Activated T-cell treated with anti-CD3 and anti-CD28 coated beads for 48 hours (primary cell): ENCODE measurements around the gene KRT78.

ENCODE experiments used
- DNase-seq: peaks from one replicate; pipeline ENCODE4 v3.0.0-alpha.2; 2020; ENCODE audit warnings: low read depth

The KRT78 gene

DNA sequence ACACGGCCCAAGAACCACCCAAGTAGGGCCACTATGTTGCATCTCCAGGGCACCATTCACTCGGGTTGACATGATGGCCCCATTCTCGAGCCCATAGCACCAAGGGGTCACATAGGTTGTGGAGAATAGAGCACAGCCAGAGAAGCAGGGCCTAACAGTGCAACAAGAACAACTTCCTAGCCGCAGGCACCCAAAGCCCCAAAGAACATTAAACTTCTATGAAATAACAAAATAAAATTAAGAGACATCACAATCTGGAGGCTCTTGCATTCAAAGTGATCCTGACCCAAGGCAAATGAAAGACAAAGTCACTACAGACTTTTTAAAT, 36.8 kb downstream of the KRT78 start:
- DNase-seq: no peak

DNA sequence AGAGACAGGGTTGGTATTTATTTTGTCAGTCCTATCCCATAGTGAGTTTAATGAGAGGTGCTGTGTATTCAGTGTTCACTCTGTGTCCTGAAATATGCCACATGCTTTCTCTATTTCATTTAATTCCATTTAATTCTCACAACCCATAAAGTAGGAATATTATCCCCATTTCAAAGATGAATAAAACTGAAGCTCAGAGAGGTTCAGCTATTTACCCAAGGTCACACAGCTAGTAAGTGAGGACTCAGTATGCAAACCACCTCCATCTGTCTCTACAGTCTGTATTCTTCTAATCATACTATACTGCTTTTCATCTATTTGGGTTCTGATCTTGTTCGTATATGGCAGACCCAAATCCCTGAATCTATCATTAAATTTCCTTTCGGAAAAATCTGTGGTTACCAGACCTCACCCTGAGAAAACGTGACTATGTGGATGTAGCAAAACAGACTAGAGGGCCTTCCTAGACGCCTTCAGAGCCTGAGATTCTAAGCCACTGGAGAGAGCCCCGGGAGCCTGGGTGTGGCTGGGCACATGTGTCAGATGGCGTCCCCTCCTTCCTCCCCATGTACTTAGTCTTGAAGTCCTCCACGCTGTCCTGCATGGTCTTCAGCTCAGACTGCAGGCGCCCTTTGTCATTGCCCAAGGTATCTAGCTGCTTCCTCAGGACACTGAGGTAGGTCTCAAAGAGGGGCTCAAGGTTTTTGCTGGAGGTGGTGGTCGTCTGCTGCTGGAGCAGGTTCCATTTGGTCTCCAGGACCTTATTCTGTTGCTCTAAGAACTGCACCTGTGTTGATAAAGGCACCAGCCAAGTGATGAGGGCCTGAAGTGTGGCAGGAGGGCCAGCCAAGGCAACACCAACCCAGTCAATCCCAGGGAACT, 37.4 kb downstream of the KRT78 start:
- DNase-seq: no peak

DNA sequence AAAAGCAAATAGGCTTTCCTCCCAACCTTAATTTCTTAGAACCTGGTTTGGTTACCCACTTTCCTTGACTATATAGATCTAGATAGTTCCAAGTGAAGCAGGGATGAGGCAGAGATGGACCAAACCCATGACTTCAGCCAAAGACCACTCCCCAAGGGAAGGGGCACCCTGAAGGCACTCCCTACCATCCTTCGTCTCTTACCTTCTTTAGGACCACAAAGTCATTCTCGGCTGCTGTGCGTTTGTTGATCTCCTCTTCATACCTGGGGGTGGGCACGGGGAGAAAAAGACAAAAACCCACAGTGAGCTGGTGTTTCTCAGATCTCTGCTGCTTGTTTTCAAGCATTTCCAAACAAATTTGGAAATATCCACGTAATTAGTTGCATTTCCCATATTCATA, 38.2 kb downstream of the KRT78 start:
- no peak for DNase-seq

DNA sequence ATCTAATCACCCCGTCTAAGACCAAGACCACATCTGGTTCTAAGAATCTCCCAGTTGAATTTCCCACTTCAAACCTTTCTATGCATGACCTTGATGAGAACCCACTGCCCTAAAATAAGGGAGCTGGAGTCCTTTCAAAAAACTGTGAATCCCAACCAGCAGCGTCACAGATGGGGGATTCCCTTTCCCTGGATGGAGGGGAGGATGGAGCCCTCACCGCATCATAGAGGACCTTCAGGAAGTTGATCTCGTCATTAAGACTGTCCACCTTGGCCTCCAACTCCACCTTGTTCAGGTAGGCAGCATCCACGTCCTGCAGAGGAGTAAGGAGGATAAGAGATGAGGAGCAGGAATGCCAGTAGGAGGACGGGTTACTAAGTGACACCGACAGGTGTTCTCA, 39.6 kb downstream of the KRT78 start:
- DNase-seq: no peak

DNA sequence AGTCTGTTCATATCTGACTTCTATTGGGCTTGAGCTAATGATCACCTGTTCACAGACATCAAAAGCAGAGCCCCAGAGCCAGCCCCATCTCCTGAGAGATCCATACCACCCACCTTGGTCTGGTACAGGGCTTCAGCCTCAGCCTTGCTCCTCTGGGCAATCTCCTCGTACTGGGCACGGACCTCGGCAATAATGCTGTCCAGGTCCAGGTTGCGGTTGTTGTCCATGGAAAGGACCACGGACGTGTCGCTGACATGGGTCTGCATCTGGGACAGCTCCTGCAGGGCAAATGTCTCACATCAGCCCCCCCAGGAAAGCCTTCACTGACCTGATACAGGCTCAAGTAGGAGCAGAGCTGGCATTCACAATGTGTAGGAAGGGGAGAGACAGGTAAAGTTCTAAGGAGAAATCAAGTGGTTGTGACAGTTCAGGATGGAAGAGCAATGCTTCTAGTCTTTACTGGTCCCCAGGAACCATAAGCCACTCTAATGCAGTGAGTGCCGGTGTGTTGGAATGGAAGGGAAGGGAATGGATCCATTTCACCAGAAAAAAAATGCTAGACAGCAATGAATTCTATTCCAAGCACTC, 40.1 kb downstream of the KRT78 start:
- no peak for DNase-seq

DNA sequence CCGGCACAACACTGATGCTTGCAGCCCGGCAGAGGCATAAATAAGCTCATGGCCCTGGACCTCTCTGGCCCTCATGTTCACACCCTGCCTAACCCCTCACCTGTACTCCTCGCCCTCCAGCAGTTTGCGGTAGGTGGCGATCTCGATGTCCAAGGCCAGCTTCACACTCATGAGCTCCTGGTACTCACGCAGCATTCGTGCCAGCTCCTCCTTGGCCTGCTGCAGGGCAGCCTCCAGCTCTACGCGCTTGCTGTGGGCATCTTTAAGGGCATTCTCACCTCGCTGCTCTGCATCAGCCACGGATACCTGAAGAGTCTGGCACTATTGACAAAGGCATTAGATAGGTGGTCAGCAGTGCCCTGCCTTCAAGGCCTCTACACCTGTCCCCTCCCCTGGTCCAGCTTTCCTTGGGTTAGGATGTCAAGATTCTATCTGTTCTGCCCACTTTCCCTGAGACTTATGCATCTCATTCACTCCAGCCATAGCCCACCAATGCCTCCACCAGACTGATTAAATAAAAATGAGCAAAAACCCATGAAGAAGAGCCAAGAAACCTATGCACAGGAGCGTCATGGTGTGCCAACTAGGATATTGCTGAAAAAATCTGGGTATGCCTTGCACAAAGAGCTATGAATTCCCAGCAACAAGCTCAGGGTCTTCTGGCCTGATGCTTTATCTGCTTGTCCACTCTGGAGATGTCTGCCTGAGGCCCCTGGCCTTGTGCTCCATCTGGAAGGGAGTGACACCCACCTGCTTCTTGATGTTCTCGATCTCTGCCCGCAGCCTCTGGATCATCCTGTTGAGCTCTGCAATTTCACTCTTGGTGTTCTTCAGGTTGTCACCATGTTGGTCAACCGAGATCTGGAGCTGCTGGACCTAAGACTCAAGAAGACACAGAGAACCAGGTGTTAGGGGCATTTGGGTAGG, 41.0 kb downstream of the KRT78 start:
- DNase-seq: no peak

DNA sequence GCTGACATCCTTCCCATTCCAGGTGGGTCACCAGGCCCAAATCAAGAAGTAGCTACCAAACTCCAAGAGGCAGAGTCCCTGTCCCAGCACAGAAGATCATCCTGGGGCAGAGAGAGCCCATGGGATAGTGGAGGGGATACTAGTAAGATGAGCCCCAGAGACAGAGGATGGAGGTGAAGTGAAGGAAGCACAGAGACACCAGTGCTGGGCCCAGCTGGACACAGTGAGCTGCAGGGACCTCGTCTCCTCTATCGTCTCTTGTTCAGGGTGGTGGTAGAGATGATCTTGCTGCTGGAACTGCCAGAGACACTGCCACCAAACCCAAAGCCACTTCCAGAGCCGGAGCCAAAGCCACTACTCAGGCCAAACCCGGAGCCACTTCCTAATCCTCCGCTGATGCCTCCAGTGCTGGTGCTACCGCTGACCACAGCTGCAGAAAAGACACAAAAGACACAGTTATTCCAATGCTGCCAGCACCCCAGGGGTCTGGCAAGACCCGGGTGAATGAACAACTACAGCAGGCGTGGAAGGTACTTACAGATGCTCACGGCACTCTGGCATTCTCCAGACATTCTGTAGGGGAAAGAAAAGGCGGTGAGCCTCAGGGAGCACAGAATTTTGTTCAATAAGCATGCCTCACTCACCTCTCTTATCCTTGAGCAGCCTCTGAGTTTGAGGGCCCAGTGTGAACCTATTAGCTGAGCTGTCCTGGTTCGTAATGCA, 41.8 kb downstream of the KRT78 start:
- no peak for DNase-seq

DNA sequence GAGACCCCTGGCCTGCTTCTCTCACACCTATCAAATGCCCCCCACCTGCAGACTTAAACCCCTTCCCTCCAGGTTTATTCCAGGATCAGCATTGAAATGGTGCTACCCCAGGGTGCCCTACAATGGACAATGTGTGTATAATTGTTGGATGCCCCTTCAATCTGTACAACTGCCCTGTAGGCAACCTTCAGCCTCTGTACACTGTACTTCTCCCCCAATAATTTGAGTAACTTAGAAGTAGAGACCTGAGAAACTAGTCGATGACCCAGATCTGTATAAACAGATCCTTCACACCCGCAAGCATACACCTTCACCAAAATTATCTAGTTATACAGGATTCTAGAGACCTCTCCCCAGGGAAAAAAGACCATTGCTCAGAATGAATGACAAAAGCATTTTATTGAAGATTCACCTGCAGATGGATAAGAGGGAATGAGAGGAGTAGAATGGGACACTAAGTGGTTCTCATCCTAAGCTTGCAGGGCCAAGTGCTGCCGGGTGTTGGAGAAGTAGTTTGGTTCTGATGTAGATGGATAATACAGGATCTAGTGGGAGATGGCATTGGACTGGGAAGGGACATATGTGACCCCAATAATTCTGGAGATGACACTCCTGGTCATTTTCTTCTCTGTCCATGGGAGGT, 42.5 kb downstream of the KRT78 start:
- no peak for DNase-seq

DNA sequence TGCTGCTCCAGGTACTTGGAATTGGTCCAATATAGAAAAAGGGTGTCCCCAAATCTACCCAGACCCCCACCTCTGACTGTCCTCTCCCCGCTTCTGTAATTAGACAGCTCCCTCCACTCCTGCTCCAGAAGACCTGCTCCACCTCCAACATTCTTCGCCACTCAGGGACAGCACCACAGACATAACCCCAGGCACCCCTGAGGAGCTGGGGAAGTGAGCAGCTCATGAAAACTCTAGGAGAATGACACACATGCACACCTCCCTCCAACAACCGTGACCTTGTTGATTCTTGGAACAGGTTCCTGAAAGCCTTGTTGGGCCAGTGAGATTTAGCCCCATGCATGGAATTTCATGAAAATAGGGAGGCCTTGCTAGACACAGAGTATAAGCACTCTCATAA, 43.1 kb downstream of the KRT78 start:
- no peak for DNase-seq

DNA sequence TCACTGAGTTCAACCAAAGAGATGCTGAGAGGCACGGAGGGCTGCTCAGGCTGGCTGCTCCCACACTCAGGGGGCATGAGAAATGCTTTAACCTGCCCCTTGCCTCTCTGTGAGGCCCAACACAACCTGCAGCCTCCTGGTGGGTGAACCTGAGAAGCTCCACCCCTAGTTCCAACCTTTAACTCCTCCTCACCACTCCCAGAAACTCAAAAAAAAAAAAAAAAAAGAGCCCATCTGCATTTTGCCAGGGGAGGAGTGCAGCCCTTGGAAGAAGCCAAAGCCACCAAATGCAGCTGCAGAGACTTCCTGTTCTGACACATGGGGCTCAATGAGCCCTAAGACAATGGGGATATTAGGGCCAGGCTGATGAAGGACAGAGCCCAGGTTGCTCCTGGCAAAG, 43.8 kb downstream of the KRT78 start:
- no peak for DNase-seq

DNA sequence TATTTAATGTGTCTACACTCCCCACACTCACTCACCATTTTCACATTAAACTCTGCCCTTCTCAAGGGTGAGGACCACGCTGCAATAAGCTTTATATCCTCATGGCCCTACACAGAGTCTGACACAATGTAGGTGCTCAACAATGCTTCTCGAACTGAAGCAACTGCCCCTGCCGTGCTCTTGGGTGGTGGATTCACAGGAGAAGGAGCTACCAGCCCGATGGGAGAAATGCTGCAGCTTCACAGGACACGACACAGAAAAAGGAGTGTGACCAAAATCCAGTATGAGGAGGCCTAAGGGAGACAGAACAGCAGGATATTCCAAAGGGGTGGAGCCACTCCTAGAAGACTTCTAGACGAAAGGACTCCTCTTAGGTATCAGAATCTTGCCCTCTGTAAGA, 46.4 kb downstream of the KRT78 start:
- DNase-seq: no peak

DNA sequence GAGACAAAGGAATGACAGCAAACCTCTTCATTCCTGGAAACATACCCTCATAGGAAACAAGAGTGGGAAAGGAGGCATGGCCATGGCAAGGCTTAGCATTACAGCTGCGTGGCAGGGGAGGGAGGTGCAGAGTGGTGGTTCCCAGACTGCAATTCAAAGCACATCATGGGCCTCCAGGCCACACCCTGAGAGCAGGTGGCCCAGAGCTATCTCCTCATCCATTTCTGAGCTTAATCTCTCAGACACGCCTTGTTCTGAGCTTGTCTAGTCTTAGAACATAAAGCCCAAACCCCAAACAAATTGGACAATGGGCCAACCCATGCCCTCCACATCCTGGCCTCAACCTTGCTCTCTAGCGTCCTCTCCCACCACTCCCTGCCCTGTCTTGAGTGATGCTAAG, 47.0 kb downstream of the KRT78 start:
- DNase-seq: no peak

DNA sequence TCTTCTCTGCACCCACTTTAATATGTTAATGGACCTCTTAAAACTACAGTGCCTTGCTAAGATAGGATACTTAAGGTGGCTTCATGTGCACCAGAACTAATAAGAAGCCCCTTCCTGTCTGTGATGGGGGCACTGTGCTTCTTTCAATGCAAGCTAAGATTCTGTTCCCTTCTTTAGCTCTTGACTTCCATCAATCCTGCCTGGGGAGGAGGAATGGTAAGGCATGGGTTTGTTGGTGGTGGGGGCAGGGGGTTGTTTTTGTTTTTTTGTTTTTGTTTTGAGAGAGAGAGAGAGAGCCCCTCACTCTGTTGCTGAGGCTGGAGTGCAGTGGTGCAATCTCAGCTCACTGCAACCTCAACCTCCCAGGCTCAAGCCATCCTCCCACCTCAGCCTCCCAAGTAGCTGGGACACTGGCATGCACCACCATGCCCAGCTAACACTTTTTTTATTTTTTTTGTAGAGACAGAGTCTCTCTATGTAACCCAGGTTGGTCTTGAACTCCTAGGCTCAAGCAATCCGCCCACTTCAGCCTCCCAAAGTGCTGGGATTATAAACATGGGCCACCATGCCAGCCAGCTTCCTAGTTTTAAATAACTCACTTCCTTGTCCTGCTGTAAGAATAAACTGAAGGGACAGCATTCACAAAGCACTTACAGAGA, 48.4 kb downstream of the KRT78 start:
- DNase-seq: no peak

DNA sequence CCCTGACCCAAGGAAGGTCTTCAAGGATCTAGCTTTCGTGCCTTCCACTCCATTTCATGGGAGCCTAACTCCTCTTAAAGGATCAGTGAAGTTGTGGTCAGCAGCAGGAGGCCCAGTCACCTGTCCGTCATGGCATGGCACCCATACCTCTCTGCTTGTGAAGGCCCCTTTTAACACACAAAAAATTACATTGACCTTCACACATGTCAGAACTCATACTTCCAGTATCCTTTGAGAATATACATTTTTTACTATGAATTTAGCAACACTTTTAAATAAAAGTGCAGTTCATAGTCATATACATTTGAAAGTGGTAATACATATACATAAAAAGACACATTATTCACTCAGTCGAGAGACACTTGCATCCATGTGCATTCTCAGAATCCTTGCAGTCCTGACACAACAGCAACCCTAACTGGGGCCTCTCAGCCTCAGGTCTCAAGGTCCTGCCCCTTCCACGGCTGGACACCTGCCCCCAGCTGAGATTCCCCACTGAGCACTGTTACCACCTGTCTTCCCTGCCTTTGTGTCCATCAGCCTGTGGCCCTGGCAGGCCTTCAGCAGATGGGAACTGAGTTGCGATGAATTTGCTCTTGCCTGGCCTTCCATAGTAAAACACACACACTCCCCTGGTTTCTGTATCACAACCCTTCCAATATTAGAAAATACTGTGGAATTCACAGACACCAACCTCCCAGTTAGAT, 49.1 kb downstream of the KRT78 start:
- no peak for DNase-seq

DNA sequence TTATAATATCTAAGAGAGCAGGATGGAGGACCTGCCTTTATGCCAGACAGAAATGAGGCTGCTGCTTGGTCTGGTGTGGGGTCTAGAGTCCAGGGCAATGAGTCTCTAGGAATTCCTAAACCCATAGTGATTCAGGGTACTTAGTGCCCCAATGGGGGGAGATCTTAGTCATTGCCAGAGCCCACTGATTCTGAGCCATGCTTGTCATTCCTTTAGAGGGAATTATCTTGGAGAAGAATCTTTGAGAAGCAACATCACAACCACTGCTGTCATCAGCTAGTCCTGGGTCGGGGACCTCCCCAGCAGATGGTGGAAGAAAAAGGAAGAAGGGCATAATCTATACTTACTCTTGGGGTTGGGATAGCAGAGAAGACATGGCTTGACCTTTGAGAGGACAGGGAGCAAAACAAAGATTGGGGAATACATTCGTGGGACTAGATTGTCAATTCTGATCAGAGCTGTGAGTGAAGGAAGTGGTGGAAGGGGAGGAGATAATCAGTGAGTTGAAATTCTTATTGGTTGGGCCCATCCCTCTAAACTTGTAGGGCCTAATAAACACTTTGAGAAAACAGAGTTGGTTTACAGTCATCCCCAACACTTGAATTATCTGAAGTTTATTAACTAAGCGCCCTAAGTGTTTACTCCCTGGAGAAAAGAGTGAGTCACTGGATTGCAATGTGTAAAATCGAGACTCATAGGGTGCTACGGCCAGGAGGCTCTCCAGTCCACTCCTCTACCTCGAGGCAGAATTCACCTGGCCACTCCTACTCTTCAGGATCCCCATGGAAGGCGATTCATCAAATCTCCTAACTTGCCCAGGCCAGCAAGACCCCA, 49.9 kb downstream of the KRT78 start:
- no peak for DNase-seq

DNA sequence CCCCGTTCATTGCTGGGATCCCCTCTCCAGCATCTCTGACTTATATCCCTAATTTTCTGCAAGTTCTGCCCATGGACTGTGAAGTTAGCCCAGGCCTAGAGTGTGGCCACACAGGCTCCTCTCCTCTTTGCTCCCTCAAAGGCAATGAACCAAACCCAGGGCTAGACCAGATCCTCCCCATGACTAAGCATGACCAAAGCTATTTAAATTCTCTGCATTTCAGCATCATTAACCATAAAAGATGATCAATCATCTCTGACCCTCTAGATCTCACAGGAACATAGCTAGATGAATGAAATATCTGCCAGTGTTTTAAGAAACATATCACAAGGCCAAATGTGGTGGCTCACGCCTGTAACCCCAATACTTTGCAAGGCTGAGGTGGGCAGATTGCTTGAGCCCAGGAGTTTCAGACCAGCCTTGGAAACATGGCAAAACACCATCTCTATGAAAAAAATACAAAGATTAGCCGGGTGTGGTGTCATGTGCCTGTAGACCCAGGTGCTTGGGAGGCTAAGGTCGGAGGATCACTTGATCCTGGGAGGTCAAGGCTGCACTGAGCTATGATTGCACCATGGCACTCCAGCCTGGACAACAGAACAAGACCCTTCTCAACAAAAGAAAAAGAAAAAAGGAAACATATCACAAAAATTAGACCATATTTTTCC, 50.7 kb downstream of the KRT78 start:
- DNase-seq: no peak

DNA sequence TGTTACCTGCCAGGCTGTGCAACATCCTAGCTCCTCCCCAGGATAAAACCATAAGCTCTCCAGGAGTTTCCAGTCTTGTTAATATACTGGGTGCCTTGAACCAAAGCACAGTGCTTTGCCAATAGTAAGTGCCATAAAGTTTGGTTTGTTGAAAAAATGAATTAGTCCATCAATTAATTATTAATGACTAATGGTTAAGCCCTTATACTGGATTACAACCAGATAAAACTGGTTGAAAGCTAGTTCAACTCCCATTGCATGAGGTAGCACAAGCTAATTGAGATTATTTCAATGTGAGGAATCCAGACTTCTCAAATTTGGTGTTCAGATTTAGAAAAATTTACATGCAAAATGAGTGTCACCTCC, 51.3 kb downstream of the KRT78 start:
- no peak for DNase-seq

DNA sequence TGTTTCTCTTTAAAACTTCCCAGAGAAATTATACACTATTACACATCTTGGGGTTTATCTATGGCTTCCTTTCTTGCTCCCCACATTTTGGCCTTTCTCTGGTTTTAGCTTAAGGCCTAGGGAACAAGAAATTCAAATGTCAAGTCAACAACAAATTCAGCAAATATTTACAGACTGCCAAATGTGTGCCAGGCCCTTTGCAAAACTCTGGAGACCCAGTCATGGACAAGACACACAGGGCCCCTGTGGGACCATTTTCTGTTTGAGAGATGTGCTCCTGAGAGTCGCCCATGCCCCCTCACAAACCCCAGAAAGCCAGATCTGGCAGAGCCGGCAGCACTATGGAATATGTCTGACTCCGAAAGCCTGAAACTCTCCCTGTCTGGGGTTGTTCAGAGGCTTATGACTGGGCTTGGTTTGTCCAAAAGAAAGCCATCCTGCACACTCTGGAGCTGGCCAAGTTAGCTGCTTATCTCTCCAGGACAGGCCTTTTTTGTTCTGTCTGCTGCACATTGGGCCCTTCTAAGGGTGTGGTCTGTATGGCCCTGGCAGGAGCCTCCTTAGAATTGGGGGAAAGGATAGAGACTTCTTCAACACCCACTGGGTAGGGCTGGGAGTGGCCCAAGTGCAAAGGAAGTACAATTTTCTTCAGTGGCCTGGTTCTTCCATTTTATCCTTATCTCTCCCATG, 51.8 kb downstream of the KRT78 start:
- no peak for DNase-seq

DNA sequence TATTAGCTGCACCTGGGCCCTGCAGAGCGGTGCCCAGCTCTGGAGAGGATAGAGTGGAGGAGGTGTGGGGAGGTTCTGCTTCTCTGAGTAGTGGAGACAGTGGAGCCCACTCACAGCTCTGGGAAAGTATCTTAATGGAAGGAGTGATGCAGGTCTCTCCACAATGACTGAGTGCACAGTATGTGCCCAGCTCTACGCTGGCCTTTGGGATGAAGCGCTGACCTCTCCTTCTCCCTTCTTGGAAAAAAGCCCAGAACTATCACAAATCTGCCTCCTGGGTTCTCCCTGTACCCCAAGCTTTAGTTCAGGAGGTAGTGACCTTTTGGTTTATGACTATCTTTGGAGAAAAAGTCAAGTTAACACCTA, 52.4 kb downstream of the KRT78 start:
- no peak for DNase-seq
